Chondrocyte (in vitro differentiated cells): ENCODE measurements around the gene FRMD4A. TPM values are rescaled to one million over a fixed set of nuclear protein-coding genes. Genes with fewer than 3 reads are reported as not detected.
"Not testable (repeated sequence)": the region's sequence is repeated elsewhere in the genome, so short reads cannot be mapped to it uniquely, and the experiment has no call there.

Experiments
- DNase-seq: peaks from one replicate; pipeline ENCODE4 v3.0.0; 2021; ENCODE audit warnings: mixed read lengths, low spot score
- H3K27ac Mint-ChIP-seq: one replicate; pipeline ENCODE4 v1.8.0; 2021; ENCODE audit warnings: mild to moderate bottlenecking, moderate library complexity, mixed read lengths; ENCODE audit not compliant: unreplicated experiment
- H3K27me3 Mint-ChIP-seq: 2 replicates; pipeline ENCODE4 v1.8.0; 2021; ENCODE audit warnings: low read depth, mixed read lengths
- H3K36me3 Mint-ChIP-seq: 2 replicates; pipeline ENCODE4 v1.8.0; 2021; ENCODE audit warnings: low read depth, mixed read lengths
- H3K4me1 Mint-ChIP-seq: 2 replicates; pipeline ENCODE4 v1.8.0; 2021; ENCODE audit warnings: low read depth, mild to moderate bottlenecking, mixed read lengths
- H3K4me3 Mint-ChIP-seq: one replicate; pipeline ENCODE4 v1.8.0; 2021; ENCODE audit warnings: mild to moderate bottlenecking, moderate library complexity, mixed read lengths; ENCODE audit not compliant: unreplicated experiment
- H3K9me3 Mint-ChIP-seq: 2 replicates; pipeline ENCODE4 v1.8.0; 2021; ENCODE audit warnings: low read depth, mixed read lengths
- total RNA-seq: library from RNA; stranded (reverse); gene quantifications from 3 replicates; pipeline ENCODE4 v1.2.1, GENCODE V29; 2021
- TF ChIP-seq, protein P1 (sequence below): fragments of 200-600 bp; sonication (generic); IDR thresholded peaks from 2 replicates; pipeline ENCODE4 v1.5.0; 2021; ENCODE audit warnings: antibody characterized with exemption, mild to moderate bottlenecking, moderate library complexity

Gene FRMD4A
- total RNA-seq, 1 donor from 2014 or later: 129 TPM

- TF ChIP-seq, protein P1, sequence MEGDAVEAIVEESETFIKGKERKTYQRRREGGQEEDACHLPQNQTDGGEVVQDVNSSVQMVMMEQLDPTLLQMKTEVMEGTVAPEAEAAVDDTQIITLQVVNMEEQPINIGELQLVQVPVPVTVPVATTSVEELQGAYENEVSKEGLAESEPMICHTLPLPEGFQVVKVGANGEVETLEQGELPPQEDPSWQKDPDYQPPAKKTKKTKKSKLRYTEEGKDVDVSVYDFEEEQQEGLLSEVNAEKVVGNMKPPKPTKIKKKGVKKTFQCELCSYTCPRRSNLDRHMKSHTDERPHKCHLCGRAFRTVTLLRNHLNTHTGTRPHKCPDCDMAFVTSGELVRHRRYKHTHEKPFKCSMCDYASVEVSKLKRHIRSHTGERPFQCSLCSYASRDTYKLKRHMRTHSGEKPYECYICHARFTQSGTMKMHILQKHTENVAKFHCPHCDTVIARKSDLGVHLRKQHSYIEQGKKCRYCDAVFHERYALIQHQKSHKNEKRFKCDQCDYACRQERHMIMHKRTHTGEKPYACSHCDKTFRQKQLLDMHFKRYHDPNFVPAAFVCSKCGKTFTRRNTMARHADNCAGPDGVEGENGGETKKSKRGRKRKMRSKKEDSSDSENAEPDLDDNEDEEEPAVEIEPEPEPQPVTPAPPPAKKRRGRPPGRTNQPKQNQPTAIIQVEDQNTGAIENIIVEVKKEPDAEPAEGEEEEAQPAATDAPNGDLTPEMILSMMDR: no peak
- Mint-ChIP-seq H3K9me3 (peaks cover 7% of the 10 kb centered on the region), H3K36me3 (peaks cover 2% of the 10 kb centered on the region), H3K27ac (peak overlapping the region; percentile 90), H3K4me1 (peaks cover 23% of the 10 kb centered on the region), H3K4me3 (no peak overlapping the region), H3K27me3 (no peaks in the 10 kb centered on the region)
- DNase-seq: no peak
Measured at GRCh38 chr10:14056610-14057332, 274.0 kb downstream of the FRMD4A start.

GRCh38 chr10:14052931-14053330 is 277.8 kb downstream of the FRMD4A start:
- no peak overlapping the region for H3K4me3 Mint-ChIP-seq
- TF ChIP-seq, protein P1: no peak
- H3K36me3 Mint-ChIP-seq: peaks cover 3% of the 10 kb centered on the region
- H3K27me3 Mint-ChIP-seq: no peaks in the 10 kb centered on the region
- peaks cover 8% of the 10 kb centered on the region for H3K9me3 Mint-ChIP-seq
- no peak for DNase-seq
- H3K4me1 Mint-ChIP-seq: peaks cover 25% of the 10 kb centered on the region
- no peak overlapping the region for H3K27ac Mint-ChIP-seq

GRCh38 chr10:14050598-14050997 is 280.1 kb downstream of the FRMD4A start:
- TF ChIP-seq, protein P1: no peak
- Mint-ChIP-seq H3K9me3 (peaks cover 8% of the 10 kb centered on the region), H3K36me3 (peaks cover 3% of the 10 kb centered on the region), H3K27me3 (no peaks in the 10 kb centered on the region), H3K4me3 (no peak overlapping the region), H3K27ac (no peak overlapping the region), H3K4me1 (peaks cover 11% of the 10 kb centered on the region)
- no peak for DNase-seq

- Mint-ChIP-seq H3K36me3 (peaks cover 3% of the 10 kb centered on the region), H3K27ac (peak overlapping the region; percentile 72), H3K4me3 (no peak overlapping the region), H3K4me1 (peaks cover 16% of the 10 kb centered on the region), H3K27me3 (no peaks in the 10 kb centered on the region), H3K9me3 (peaks cover 5% of the 10 kb centered on the region)
- no peak for DNase-seq
- TF ChIP-seq, protein P1: no peak
Measured at GRCh38 chr10:14048930-14049613, 281.7 kb downstream of the FRMD4A start.

GRCh38 chr10:14047431-14047830 is 283.3 kb downstream of the FRMD4A start:
- no peak overlapping the region for H3K27ac Mint-ChIP-seq
- peaks cover 5% of the 10 kb centered on the region for H3K9me3 Mint-ChIP-seq
- peaks cover 3% of the 10 kb centered on the region for H3K36me3 Mint-ChIP-seq
- H3K4me1 Mint-ChIP-seq: peaks cover 16% of the 10 kb centered on the region
- no peak for DNase-seq
- H3K4me3 Mint-ChIP-seq: no peak overlapping the region
- TF ChIP-seq, protein P1: no peak
- H3K27me3 Mint-ChIP-seq: no peaks in the 10 kb centered on the region

DNA sequence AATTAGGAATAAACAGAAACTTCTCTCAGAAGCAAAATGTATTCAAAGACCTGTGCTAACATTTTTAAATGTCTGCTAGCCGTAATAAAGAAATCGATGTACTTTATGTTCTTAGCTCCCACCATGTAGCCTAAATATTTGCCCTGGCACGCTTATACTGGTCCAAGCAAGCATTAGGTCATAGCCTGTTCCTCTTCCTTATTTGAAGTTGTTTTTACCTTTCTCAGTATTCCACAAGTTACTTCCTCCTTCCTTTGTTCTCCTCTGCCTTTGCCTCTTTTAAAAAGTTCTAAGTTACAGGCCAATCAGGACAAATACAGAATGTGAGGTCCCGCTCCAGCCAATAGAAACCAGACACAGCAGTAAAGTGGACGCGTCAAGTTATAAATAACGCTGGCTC is 288.7 kb downstream of the FRMD4A start:
- not testable (repeated sequence) for H3K4me3 Mint-ChIP-seq, H3K9me3 Mint-ChIP-seq, H3K36me3 Mint-ChIP-seq, H3K27ac Mint-ChIP-seq, H3K27me3 Mint-ChIP-seq, DNase-seq
- H3K4me1 Mint-ChIP-seq: peaks cover 26% of the 10 kb centered on the region
